GM12878 (cell line): ENCODE results near the gene HRH3. TPM values are rescaled to one million over a fixed set of nuclear protein-coding genes. Genes with fewer than 3 reads are reported as not detected.

Experiments
- ATAC-seq: fragments of 200-7000 bp; cut with Tn5 transposase; 3 replicates; pipeline ENCODE4 v1.9.1; 2020; ENCODE audit warnings: mild to moderate bottlenecking, moderate library complexity
- BruUV-seq: library from RNA; stranded (reverse); fragments of 400-500 nt; replicated peaks from 2 replicates; lab custom pipeline; 2021; lab: Mats Ljungman, UMichigan
- CTCF ChIA-PET: fragments of 300-600 bp; sonication (Branson Sonifier 250); formaldehyde crosslinking; extraction: SDS; loops from one replicate; lab custom pipeline; 2021; ENCODE audit warnings: inconsistent platforms; lab: Yijun Ruan, JAX
- POLR2A ChIA-PET: fragments of 350-600 bp; formaldehyde crosslinking; extraction: SDS; loops from one replicate; lab custom pipeline; 2021; ENCODE audit warnings: inconsistent platforms; lab: Charles Lee
- RAD21 ChIA-PET: fragments of 300-600 bp; sonication (Branson Sonifier 250); formaldehyde crosslinking; loops from one replicate; lab custom pipeline; 2023; ENCODE audit warnings: antibody characterized with exemption; ENCODE audit not compliant: unreplicated experiment; lab: Charles Lee
- SMC1A ChIA-PET: fragments of 300-600 bp; sonication (Branson Sonifier 250); formaldehyde crosslinking; loops from one replicate; lab custom pipeline; 2023; ENCODE audit not compliant: unreplicated experiment, uncharacterized antibody; lab: Charles Lee
- DNase-seq: peaks from one replicate; pipeline ENCODE4 v3.0.0-alpha.2; 2011; ENCODE audit warnings: low read depth, low spot score
- FAIRE-seq: peaks from 3 replicates; lab custom pipeline; 2011; peaks lifted over from hg19 to GRCh38; lab: Jason Lieb, UNC
- H2AFZ ChIP-seq: 2 replicates; pipeline ENCODE4 v1.6.0; 2011; ENCODE audit warnings: low read depth, low read length, control low read depth; ENCODE audit not compliant: control insufficient read depth
- H3K27ac ChIP-seq: 2 replicates; pipeline ENCODE4 v1.5.1; 2011; ENCODE audit warnings: control low read depth; ENCODE audit not compliant: control insufficient read depth, insufficient read depth
- H3K27me3 ChIP-seq, 2 experiments: replicated peaks in 1 of 2; 2 replicates each; pipeline versions ENCODE4 v1.6.0 to v1.6.1; 2011; ENCODE audit warnings: low read length in 1 of 2; ENCODE audit not compliant: control insufficient read depth in 2 of 2, insufficient read depth in 2 of 2
- H3K36me3 ChIP-seq, 2 experiments: 2 replicates each; pipeline ENCODE4 v1.5.1; 2011; ENCODE audit warnings: low read length in 1 of 2; ENCODE audit not compliant: control insufficient read depth in 2 of 2, insufficient read depth in 2 of 2
- H3K4me1 ChIP-seq: 2 replicates; pipeline ENCODE4 v1.6.1; 2011; ENCODE audit warnings: mild to moderate bottlenecking, low read length, moderate library complexity, mixed read lengths; ENCODE audit not compliant: control insufficient read depth, insufficient read depth
- H3K4me2 ChIP-seq: 2 replicates; pipeline ENCODE4 v1.6.0; 2011; ENCODE audit warnings: control low read depth; ENCODE audit not compliant: control insufficient read depth, insufficient read depth
- H3K4me3 ChIP-seq: fragments of 200-600 bp; sonication (generic); 2 replicates; pipeline ENCODE4 v1.5.1; 2016
- H3K79me2 ChIP-seq: 2 replicates; pipeline ENCODE4 v1.6.0; 2011; ENCODE audit warnings: low read length; ENCODE audit not compliant: control insufficient read depth, insufficient read depth
- H3K9ac ChIP-seq: 2 replicates; pipeline ENCODE4 v1.8.0; 2011; ENCODE audit warnings: low read length, control low read depth, mixed read lengths; ENCODE audit not compliant: control insufficient read depth, insufficient read depth
- H3K9me3 ChIP-seq: replicated peaks from 3 replicates; pipeline ENCODE4 v1.5.1; 2011; ENCODE audit warnings: mild to moderate bottlenecking, low read length; ENCODE audit not compliant: control insufficient read depth, insufficient read depth
- H4K20me1 ChIP-seq: 2 replicates; pipeline ENCODE4 v1.6.0; 2011; ENCODE audit not compliant: control insufficient read depth, insufficient read depth
- CBFB ChIP-seq: IDR thresholded peaks from 2 replicates; pipeline ENCODE4 v1.6.1; 2016; ENCODE audit warnings: antibody characterized with exemption, low read depth
- CEBPB ChIP-seq, 2 experiments: fragments of 150-350 bp in 1 of 2; IDR thresholded peaks; 2 replicates each; pipeline ENCODE4 v1.6.1; 2012 to 2014; ENCODE audit warnings: low read depth in 2 of 2, low read length in 2 of 2, borderline replicate concordance in 1 of 2, inconsistent platforms in 1 of 2
- CREB1 ChIP-seq: IDR thresholded peaks from 2 replicates; pipeline ENCODE4 v1.6.1; 2012; ENCODE audit warnings: low read depth, mild to moderate bottlenecking, inconsistent platforms
- EP300 ChIP-seq, 2 experiments: fragments of 150-350 bp in 1 of 2; IDR thresholded peaks; 2 replicates each; pipeline ENCODE4 v1.6.1; 2011 to 2012; ENCODE audit warnings: low read depth in 2 of 2, low read length in 2 of 2, borderline replicate concordance in 1 of 2, improper control_type of control experiment in 1 of 2, inconsistent platforms in 1 of 2; ENCODE audit not compliant: control insufficient read depth in 1 of 2
- GATAD2B ChIP-seq: fragments of 450-650 bp; conservative IDR thresholded peaks from 2 replicates; pipeline ENCODE4 v1.6.1; 2017; ENCODE audit warnings: low read depth, mild to moderate bottlenecking, moderate library complexity
- HDAC2 ChIP-seq: fragments of 200-600 bp; sonication (generic); IDR thresholded peaks from 2 replicates; pipeline ENCODE4 v1.6.1; 2017
- KAT2A ChIP-seq: conservative IDR thresholded peaks from 2 replicates; pipeline ENCODE4 v1.6.1; 2011; ENCODE audit warnings: low read depth, low read length; ENCODE audit not compliant: control insufficient read depth
- POU2F2 ChIP-seq: IDR thresholded peaks from 3 replicates; pipeline ENCODE4 v1.6.1; 2011; ENCODE audit warnings: low read depth, mild to moderate bottlenecking, low read length, borderline replicate concordance
- SMC3 ChIP-seq: IDR thresholded peaks from 2 replicates; pipeline ENCODE4 v1.6.1; 2011; ENCODE audit warnings: low read length, improper control_type of control experiment, borderline replicate concordance
- SP1 ChIP-seq: IDR thresholded peaks from one replicate; pipeline ENCODE4 v1.6.1; 2011; ENCODE audit warnings: low read depth, low read length
- YBX1 ChIP-seq: fragments of 450-650 bp; IDR thresholded peaks from 2 replicates; pipeline ENCODE4 v1.6.1; 2016; ENCODE audit warnings: antibody characterized with exemption
- ZNF24 ChIP-seq: fragments of 450-650 bp; IDR thresholded peaks from 2 replicates; pipeline ENCODE4 v1.6.1; 2017; ENCODE audit warnings: antibody characterized with exemption, mild to moderate bottlenecking
- WGBS: methylation state at CpG from one replicate; pipeline ENCODE4 v1.1.6; 2016; ENCODE audit warnings: low lambda C conversion rate; ENCODE audit not compliant: insufficient replicate concordance, insufficient coverage; ENCODE audit errors: missing lambda C conversion rate; 5-methylcytosine and 5-hydroxymethylcytosine counted together
- in situ Hi-C: fragments of 300-500 bp; cut with MboI; formaldehyde crosslinking; loops from 9 replicates; pipeline ENCODE4 v1.14.3; 2018; ENCODE audit warnings: mixed read lengths
- intact Hi-C: fragments of 100-400 bp; cut with micrococcal nuclease; formaldehyde crosslinking; loops from one replicate; pipeline ENCODE4 v1.14.2; 2022; ENCODE audit not compliant: unreplicated experiment
- polyA plus RNA-seq, 11 experiments: library from polyadenylated mRNA; depleted of rRNA in 4 of 11; unstranded in 6 of 11; stranded (reverse) in 5 of 11; fragments of >200 nt; fragmentation: Nextera tagmentation in 4 of 11; fragmentation: Illumina TruSeq in 1 of 11; extraction: Ambion mirVana in 4 of 11; extraction: Trizol in 1 of 11; gene quantifications; 1 replicate in 1 of 11; 2 replicates in 10 of 11; pipeline versions ENCODE4 v1.2.1 to v1.2.3, GENCODE V29; 2011 to 2016; ENCODE audit warnings: inconsistent platforms in 2 of 11, missing spikeins in 2 of 11, low read depth in 1 of 11
- total RNA-seq, 4 experiments: library from RNA; depleted of rRNA in 3 of 4; stranded (reverse); fragments of >200 nt in 3 of 4; fragmentation: Illumina TruSeq in 1 of 4; extraction: Trizol in 1 of 4; gene quantifications; 2 replicates each; pipeline versions ENCODE4 v1.2.1 to v1.2.3, GENCODE V29; 2013 to 2021
- TF ChIP-seq, protein P1 (sequence below): IDR thresholded peaks from 2 replicates; pipeline ENCODE4 v1.6.1; 2012; ENCODE audit warnings: low read depth, low read length, improper control_type of control experiment
- TF ChIP-seq, protein P2 (sequence below): IDR thresholded peaks from 2 replicates; pipeline ENCODE4 v1.6.1; 2011; ENCODE audit warnings: borderline replicate concordance, low read depth, mild to moderate bottlenecking, moderate library complexity, low read length; ENCODE audit not compliant: insufficient read depth, poor library complexity, severe bottlenecking
- TF ChIP-seq, protein P3 (sequence below): fragments of 450-650 bp; IDR thresholded peaks from 2 replicates; pipeline ENCODE4 v1.6.1; 2017; ENCODE audit warnings: mild to moderate bottlenecking
- TF ChIP-seq, protein P4 (sequence below): IDR thresholded peaks from 2 replicates; pipeline ENCODE4 v1.6.1; 2011; ENCODE audit warnings: low read depth, low read length, improper control_type of control experiment, borderline replicate concordance
- TF ChIP-seq, protein P5 (sequence below): IDR thresholded peaks from 2 replicates; pipeline ENCODE4 v1.6.1; 2011; ENCODE audit warnings: mild to moderate bottlenecking, low read depth, low read length, moderate library complexity; ENCODE audit not compliant: insufficient replicate concordance

HRH3 gene
- total and polyA plus RNA-seq, 10 of the 15 experiments (the other 5 are each of a cell fraction or from before 2014, with no cell fraction given): not detected

DNA sequence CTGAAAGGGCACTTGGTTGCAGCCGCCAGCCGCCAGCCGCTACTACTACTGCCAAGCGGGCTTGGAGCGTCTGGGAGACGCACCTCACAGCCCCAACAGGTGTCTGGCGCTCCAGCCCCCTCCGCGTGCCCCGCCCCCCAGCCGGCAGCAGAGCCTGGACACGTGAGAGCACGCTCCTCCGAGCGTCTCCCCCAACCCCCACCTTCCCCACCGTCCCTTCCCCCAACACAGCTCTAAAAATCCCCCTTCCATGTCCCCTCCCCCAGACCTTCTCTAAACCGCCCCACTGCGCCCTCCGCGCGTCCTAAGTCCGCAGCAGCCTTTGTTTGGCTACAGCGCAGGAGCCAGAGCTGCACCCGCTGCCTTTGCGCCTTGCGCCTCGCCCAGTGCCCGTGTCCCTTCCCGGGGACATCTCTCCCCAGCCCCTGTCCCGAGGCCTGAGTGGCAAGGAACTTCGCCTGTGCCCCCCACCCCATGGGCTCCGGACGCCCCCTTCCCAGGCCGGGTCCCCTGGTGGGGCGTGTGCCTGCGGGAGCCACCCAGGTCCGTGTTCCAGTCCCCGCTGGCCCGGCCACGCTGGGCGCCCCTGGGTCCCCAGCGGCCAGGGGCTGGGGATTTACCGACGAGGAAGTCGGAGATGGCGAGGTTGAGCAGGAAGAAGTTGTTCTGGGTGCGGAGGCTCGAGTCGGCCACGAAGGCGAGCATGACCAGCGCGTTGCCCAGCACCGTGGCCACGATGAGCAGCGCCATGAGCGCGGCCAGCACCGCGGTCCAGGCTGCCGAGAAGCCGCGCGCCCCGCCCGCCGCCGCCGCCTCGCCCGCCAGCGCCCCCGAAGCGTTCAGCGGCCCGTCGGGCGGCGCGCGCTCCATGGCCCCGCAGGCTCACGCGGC, 732 bp downstream of the HRH3 start:
- no peak overlapping the region for H2AFZ ChIP-seq
- CTCF ChIA-PET: no interaction called here
- DNase-seq: no peak
- RAD21 ChIA-PET: no interaction called here
- H3K27ac ChIP-seq: no peak overlapping the region
- SMC1A ChIA-PET: no interaction called here
- no TSS peak for BruUV-seq
- no peak overlapping the region for H3K4me2 ChIP-seq
- in situ Hi-C loops (no loop called here), intact Hi-C loops (no loop called here)
- peaks cover 1 to 10% of the 10 kb centered on the region in 2 experiments; a peak in 3 of 4 replicates for H3K27me3 ChIP-seq
- FAIRE-seq: no peak
- ATAC-seq: no peak
- POLR2A ChIA-PET: no interaction called here
- no peaks in the 10 kb centered on the region for H3K9me3 ChIP-seq
- no peaks in the 10 kb centered on the region; the same call in 1 of the 2 replicates for H4K20me1 ChIP-seq
- no peaks in the 10 kb centered on the region for H3K4me1 ChIP-seq
- no peak overlapping the region for H3K9ac ChIP-seq
- no peak for TF ChIP-seq ZNF24
- TF ChIP-seq, protein P1, sequence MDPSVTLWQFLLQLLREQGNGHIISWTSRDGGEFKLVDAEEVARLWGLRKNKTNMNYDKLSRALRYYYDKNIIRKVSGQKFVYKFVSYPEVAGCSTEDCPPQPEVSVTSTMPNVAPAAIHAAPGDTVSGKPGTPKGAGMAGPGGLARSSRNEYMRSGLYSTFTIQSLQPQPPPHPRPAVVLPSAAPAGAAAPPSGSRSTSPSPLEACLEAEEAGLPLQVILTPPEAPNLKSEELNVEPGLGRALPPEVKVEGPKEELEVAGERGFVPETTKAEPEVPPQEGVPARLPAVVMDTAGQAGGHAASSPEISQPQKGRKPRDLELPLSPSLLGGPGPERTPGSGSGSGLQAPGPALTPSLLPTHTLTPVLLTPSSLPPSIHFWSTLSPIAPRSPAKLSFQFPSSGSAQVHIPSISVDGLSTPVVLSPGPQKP: no peak
- TF ChIP-seq YBX1: no peak
- TF ChIP-seq SP1: no peak
- no peak for TF ChIP-seq KAT2A
- TF ChIP-seq HDAC2: no peak
- no peak for TF ChIP-seq GATAD2B
- no peak for TF ChIP-seq CREB1
- TF ChIP-seq, protein P2, sequence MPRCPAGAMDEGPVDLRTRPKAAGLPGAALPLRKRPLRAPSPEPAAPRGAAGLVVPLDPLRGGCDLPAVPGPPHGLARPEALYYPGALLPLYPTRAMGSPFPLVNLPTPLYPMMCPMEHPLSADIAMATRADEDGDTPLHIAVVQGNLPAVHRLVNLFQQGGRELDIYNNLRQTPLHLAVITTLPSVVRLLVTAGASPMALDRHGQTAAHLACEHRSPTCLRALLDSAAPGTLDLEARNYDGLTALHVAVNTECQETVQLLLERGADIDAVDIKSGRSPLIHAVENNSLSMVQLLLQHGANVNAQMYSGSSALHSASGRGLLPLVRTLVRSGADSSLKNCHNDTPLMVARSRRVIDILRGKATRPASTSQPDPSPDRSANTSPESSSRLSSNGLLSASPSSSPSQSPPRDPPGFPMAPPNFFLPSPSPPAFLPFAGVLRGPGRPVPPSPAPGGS: no peak
- TF ChIP-seq SMC3: no peak
- TF ChIP-seq, protein P3, sequence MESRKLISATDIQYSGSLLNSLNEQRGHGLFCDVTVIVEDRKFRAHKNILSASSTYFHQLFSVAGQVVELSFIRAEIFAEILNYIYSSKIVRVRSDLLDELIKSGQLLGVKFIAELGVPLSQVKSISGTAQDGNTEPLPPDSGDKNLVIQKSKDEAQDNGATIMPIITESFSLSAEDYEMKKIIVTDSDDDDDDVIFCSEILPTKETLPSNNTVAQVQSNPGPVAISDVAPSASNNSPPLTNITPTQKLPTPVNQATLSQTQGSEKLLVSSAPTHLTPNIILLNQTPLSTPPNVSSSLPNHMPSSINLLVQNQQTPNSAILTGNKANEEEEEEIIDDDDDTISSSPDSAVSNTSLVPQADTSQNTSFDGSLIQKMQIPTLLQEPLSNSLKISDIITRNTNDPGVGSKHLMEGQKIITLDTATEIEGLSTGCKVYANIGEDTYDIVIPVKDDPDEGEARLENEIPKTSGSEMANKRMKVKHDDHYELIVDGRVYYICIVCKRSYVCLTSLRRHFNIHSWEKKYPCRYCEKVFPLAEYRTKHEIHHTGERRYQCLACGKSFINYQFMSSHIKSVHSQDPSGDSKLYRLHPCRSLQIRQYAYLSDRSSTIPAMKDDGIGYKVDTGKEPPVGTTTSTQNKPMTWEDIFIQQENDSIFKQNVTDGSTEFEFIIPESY: no peak
- TF ChIP-seq CBFB: no peak
- TF ChIP-seq, protein P4, sequence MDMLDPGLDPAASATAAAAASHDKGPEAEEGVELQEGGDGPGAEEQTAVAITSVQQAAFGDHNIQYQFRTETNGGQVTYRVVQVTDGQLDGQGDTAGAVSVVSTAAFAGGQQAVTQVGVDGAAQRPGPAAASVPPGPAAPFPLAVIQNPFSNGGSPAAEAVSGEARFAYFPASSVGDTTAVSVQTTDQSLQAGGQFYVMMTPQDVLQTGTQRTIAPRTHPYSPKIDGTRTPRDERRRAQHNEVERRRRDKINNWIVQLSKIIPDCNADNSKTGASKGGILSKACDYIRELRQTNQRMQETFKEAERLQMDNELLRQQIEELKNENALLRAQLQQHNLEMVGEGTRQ: no peak
- TF ChIP-seq EP300 (IDR thresholded peaks at IDR 0.05; ENCODE audit: borderline replicate concordance in 1 of 2, control insufficient read depth in 1 of 2, low read depth in 2 of 2, low read length in 2 of 2): no peak
- TF ChIP-seq, protein P5, sequence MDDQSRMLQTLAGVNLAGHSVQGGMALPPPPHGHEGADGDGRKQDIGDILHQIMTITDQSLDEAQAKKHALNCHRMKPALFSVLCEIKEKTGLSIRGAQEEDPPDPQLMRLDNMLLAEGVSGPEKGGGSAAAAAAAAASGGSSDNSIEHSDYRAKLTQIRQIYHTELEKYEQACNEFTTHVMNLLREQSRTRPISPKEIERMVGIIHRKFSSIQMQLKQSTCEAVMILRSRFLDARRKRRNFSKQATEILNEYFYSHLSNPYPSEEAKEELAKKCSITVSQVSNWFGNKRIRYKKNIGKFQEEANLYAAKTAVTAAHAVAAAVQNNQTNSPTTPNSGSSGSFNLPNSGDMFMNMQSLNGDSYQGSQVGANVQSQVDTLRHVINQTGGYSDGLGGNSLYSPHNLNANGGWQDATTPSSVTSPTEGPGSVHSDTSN: no peak
- TF ChIP-seq CEBPB (IDR thresholded peaks at IDR 0.05; ENCODE audit: borderline replicate concordance in 1 of 2, low read depth in 2 of 2, low read length in 2 of 2): no peak
- no peak for TF ChIP-seq POU2F2
- TF ChIP-seq, all 136 proteins: peak for 0
- H3K79me2 ChIP-seq: no peaks in the 10 kb centered on the region
- no peak overlapping the region for H3K4me3 ChIP-seq
- H3K36me3 ChIP-seq: no peaks in the 10 kb centered on the region
- WGBS: 7% methylated on average over 38 of the region's 84 CpGs
